HG02870 (cell line): Measurements from ENCODE around the gene WDFY2.
"Not testable (repeated sequence)": the region's sequence is repeated elsewhere in the genome, so short reads cannot be mapped to it uniquely, and the experiment has no call there.

ENCODE experiments used
- ATAC-seq: cut with Tn5 transposase; IDR thresholded peaks from one replicate; pipeline ENCODE4 v1.9.1; 2021; ENCODE audit warnings: mild to moderate bottlenecking, moderate library complexity; ENCODE audit not compliant: unreplicated experiment

Gene WDFY2

GRCh38 chr13:51583875-51584730 is at the start of gene WDFY2:
WDFY2 (plus strand) TSS chr13:51584462; CDS start chr13:51584688, 226 bp downstream.
- ATAC-seq: peak; percentile 73

GRCh38 chr13:51538591-51539179 is 45.6 kb upstream of the WDFY2 start:
- ATAC-seq: no peak

- no peak for ATAC-seq
Observed at GRCh38 chr13:51539887-51540286, 44.4 kb upstream of the WDFY2 start.

- no peak for ATAC-seq
Observed at GRCh38 chr13:51541037-51541436, 43.2 kb upstream of the WDFY2 start.

- ATAC-seq: no peak
Observed at GRCh38 chr13:51541809-51542258, 42.4 kb upstream of the WDFY2 start.

GRCh38 chr13:51542346-51543242 is 41.7 kb upstream of the WDFY2 start:
- no peak for ATAC-seq

GRCh38 chr13:51545446-51545845 is 38.8 kb upstream of the WDFY2 start:
- ATAC-seq: not testable (repeated sequence)

- ATAC-seq: no peak
Observed at GRCh38 chr13:51547425-51548176, 36.7 kb upstream of the WDFY2 start.

- peak; percentile 95 for ATAC-seq
Observed at GRCh38 chr13:51549050-51549449, 35.2 kb upstream of the WDFY2 start.

GRCh38 chr13:51549593-51549992 is 34.7 kb upstream of the WDFY2 start:
- ATAC-seq: no peak

- ATAC-seq: no peak
Observed at GRCh38 chr13:51550151-51550550, 34.1 kb upstream of the WDFY2 start.

GRCh38 chr13:51551416-51551815 is 32.8 kb upstream of the WDFY2 start:
- no peak for ATAC-seq

GRCh38 chr13:51552027-51552426 is 32.2 kb upstream of the WDFY2 start:
- no peak for ATAC-seq

- ATAC-seq: no peak
Observed at GRCh38 chr13:51553531-51553930, 30.7 kb upstream of the WDFY2 start.

- no peak for ATAC-seq
Observed at GRCh38 chr13:51556740-51557139, 27.5 kb upstream of the WDFY2 start.

- ATAC-seq: no peak
Observed at GRCh38 chr13:51557438-51557837, 26.8 kb upstream of the WDFY2 start.

- no peak for ATAC-seq
Observed at GRCh38 chr13:51557875-51558612, 26.2 kb upstream of the WDFY2 start.

- no peak for ATAC-seq
Observed at GRCh38 chr13:51559946-51560735, 24.1 kb upstream of the WDFY2 start.
